HCT116 (cell line): ENCODE measurements around the gene ZDHHC22.

ENCODE experiments used
- CBX3 ChIP-seq: IDR thresholded peaks from 2 replicates; pipeline ENCODE4 v1.6.1; 2012; ENCODE audit warnings: low read depth
- CEBPB ChIP-seq: IDR thresholded peaks from 2 replicates; pipeline ENCODE4 v1.6.1; 2012; ENCODE audit warnings: low read depth
- CTCF ChIP-seq, 3 experiments: fragments of 200-600 bp in 1 of 3; sonication (generic) in 1 of 3; IDR thresholded peaks in 2 of 3; conservative IDR thresholded peaks in 1 of 3; 2 replicates each; pipeline ENCODE4 v1.5.1; 2012 to 2017; ENCODE audit warnings: low read depth in 2 of 3, low read length in 2 of 3, antibody characterized with exemption in 1 of 3, borderline replicate concordance in 1 of 3, control low read depth in 1 of 3, mild to moderate bottlenecking in 1 of 3, mixed read lengths in 1 of 3, mixed run types in 1 of 3, moderate library complexity in 1 of 3; ENCODE audit not compliant: insufficient read depth in 1 of 3
- EZH2 ChIP-seq: fragments of 200-600 bp; sonication (generic); IDR thresholded peaks from 2 replicates; pipeline ENCODE4 v1.6.1; 2017; ENCODE audit warnings: antibody characterized with exemption, mixed run types

- no peak for TF ChIP-seq CBX3
- TF ChIP-seq EZH2, result no peak
- no peak for TF ChIP-seq CTCF (IDR thresholded peaks at IDR 0.05 in 2 of 3, conservative IDR thresholded peaks at IDR 0.05 in 1 of 3; ENCODE audit: borderline replicate concordance in 1 of 3, insufficient read depth in 1 of 3, low read depth in 2 of 3, low read length in 2 of 3)
- TF ChIP-seq CEBPB, result no peak
Measured at GRCh38 chr14:77104393-77104792, 37.2 kb downstream of the ZDHHC22 start.
